Effector CD8-positive, alpha-beta T cell (primary cell): ENCODE measurements around the gene TMEM203.

Experiments used
- DNase-seq: peaks from one replicate; lab custom pipeline; 2025; lab: John Stamatoyannopoulos, UW

The TMEM203 gene

DNA sequence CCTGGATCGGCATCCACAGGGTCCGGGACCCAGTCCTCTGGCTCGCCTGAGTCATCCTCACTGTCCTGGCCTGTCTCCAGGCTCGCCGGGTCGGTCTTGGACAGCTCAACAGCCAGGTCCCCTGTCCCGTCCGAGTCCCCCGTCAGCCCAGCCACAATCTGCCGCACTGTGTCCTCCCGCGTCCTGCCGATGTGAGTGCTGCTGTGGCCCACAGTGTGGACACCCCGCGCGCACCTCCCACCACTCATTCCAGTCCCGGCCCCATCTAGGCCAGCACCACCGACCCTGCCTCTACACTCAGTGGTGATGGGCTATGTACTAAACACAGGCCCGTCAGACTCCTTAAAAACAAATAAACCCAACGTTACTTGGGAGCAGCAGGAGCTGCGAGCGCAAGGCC is 23.8 kb downstream of the TMEM203 start:
- no peak for DNase-seq

DNA sequence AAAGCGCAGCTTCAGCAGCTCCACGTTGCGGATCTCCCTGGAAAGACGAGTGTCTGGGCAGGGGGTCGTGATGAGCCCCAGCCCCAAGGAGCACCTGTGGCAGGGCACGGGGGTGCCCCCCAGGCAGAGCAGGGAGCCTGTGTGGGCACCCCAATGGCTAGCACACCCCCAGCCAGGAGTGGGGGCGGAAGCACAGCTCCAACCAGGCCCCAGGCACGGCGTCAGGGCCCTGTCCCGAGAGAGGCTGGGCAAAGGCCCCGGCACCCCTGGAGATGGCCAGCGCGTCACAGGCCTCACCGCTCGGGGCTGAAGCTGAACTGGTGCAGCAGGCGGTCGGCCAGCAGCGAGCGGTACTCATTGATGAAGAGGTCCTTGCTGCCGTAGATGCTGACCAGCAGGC is 25.0 kb downstream of the TMEM203 start:
- DNase-seq = no peak

DNA sequence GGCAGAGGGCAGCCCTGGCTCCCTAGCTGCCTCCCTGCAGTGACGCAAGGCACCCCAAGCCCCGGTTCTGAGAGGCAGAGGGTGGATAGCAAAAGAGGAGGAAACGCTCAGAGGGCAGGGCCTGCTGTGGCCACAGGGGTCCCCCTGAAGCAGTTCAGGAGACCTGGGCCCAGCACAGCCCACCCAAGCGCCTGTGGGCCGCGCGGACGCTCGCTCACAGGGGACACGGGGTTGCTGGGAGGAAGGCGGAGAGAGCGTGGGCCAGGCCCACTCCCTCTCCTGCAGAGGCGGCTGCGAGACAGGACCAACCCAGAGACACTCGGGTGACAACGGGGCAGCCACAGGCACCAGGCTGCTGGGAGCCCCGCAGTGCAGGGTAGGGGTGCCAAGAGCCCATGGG is 25.7 kb downstream of the TMEM203 start:
- DNase-seq = no peak

DNA sequence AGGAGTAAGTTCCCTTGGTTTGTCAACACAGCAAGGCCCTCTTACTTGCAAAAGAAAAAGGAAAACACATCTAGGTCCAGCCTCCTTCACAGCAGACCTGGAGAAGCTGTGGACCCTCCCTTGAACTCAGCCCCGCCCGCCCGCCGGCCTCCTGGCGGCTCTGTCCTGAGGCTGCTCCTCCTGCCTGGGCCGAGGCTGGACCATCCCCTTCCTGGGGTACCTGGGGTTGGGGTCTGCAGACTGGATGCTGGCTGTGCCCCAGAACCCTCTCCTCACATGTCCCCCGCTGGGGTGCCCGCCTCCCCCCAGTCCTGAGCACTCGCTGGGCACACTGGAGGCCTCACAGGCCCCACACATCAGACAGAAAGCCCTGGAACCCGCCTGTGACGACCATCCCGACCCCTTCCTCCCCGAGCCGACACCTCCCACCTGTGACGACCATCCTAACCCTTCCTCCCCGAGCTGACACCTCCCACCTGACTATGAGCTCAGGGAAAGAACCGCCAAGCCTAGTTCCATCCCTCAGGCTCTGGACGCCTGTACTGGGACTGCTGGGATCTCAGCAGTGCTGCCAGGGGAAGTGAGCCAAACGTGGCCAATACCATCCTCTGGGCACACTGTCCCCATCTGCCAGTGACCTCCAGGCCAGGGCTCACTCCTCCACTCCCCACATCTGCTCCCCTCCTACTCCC is 26.4 kb downstream of the TMEM203 start:
- DNase-seq = no peak

DNA sequence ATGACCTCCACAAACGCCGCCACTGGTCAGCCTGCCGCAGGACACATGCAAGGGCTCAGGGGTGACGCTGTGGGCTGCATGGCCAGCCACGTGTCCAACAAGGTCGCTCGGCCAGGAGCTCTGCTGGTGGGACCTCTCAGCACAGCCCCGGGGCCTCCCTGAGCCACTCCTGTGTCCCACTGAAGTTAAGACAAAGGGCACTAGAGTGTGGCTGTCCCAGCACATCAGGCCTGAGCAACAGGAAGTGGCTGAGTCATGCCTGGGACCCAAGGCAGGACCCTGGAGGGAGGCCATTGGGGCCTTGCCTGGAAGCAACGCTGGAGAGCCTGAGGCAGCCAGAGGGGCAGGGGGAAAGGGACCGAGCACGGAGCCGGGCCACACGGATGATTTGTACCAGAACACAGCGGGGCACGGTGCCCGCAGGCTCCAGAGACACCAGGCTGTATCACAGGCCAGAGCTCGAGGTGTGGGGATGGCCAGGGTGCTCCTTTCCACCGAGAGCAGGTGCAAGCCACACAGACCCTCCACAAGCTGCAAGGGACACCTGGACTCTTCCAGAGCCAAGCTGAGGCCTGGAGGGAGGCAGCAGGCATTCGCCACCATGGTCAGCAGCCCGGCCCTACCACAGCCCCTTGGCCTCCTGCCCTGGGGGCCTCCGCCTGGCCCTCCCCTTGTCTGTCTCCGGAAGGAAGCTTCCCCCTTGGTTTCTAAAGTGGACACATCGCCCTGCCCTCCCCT is 27.1 kb downstream of the TMEM203 start:
- no peak for DNase-seq

DNA sequence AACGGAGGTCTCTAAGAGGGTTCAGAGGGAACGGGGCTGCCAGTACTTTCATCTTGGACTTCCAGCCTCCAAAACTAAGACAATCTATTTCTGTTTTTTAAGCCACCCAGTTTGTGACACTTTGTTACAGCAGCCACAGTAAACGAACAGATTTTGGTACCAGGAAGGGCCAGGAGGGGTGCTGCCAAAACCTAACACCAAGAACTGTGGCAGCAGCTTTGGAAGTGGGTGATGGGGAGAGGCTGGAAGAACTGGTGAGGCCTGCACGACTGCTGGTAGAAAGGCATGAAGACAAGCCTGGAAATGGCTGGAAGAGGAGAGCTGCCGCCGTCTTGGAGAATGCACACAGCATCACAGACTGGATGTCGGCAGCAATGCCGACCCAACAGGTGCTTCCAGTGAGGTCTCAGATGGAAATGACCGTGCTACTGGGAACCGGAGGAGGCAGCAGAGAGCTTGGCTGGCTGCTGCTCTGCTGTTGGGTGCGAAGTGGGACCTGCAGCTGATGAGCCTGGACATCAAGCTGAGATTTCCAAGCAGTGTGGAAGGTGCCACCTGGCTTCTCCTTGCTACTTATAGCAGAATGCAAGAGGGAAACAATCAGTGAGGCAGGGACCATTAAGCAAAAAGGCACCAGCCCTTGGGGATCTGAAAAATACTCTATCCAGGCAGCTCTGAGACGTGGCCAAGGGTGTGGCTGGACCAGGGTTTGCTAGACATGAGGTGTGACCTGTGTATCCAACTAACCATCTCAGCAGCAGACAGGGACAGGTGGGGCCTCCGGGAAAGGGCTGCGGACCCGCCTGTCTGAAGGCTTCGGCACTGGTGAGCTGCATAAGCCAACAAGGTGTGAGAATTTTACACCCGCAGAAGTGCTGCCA is 28.9 kb downstream of the TMEM203 start:
- no peak for DNase-seq

DNA sequence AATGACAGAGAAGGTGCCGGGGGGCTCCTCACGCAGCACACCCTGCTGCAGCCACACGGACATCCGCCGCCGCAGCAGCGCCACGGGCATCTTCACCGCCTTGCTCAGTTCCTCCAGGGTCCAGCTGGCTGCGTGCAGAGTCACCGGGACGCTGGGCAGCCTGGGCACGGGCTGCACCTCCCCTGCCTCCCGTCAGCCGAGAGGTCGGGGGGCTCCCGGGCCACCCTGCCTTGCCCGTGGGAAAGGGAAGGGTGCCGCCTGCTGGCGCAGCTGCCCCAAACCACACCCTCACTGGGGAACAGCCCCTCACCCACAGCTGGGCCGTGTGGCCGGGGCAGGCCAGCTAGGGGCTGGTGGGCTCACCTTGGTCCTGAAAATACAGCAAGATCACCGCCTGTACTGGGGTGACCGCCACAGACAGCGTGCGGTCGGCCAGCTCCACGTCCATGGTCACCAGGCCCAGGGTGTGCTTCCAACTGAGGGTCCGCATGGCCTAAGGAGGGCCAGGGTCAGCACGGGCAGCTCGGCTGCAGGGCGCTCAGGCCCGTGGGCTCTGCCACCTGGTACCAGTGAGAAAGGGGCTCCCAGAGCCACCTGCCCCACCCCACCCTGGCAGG is 30.0 kb downstream of the TMEM203 start:
- no peak for DNase-seq

DNA sequence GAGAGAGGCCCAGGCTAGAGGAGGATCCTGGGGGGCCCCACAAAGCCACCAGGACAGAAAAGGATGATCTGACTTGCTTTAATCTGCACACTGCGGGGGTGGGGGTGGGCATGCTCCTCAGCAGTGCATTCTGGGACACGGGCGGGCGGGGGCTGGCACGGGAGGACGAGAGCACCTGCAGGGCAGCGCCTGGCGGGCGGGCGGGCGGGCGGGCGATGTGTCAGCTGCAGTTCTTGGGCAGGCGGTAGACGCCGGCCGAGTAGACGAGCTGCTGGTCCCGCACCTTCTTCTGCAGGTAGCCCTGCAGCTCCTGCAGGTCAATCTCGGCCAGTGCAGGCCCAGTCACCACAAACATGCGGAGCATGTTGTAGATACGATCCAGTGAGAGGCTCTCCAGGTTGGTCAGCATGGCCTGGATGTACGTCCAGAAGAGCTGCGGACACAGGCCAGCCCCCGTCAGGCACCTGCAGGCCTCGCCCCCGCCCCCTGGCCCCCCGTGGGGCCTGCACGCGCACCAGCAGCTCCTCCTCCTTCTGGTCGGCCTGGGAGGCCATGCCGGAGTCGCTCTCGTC is 30.6 kb downstream of the TMEM203 start:
- DNase-seq = no peak

DNA sequence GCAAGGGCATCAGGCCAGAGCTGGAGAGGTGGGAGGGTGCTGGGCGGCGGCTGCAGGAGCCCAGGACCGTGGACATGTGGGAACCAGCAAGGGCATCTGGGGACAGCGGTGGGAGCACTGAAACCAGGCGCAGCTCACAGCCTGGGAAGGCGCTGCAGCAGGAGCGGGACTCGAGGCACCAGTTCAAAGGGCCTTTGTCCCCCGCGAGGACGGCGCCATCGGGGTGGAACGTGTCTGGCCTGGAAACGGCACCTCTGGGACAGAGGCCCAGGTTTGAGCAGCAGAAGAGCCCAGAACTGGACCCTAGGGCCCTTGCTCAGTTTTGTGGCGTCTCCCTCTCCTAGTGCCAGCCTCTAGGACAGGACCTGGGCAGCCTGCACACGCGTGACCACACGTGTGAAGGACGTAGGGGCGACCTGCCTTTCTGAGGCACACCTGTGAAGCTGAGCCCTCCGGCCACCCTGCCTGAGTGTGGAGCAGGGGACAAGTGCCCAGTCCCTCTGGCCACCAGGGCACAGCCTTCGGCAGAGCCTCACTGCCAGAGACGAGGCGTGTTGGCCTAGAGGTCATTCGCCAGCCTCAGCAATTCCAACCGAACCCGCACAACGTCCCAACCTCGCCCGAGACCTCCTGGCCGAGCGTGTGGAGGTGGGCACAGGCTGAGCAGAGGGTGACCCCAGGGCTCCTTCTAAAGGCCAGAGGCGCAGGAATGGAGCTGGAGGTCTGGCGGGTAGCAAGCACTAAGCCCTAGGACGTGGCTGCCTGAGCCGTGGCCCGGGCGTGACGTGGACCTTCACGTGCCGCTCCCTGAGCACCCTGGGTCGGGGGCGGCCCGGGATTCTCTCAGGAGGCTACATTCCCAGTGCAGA is 31.4 kb downstream of the TMEM203 start:
- DNase-seq = no peak

DNA sequence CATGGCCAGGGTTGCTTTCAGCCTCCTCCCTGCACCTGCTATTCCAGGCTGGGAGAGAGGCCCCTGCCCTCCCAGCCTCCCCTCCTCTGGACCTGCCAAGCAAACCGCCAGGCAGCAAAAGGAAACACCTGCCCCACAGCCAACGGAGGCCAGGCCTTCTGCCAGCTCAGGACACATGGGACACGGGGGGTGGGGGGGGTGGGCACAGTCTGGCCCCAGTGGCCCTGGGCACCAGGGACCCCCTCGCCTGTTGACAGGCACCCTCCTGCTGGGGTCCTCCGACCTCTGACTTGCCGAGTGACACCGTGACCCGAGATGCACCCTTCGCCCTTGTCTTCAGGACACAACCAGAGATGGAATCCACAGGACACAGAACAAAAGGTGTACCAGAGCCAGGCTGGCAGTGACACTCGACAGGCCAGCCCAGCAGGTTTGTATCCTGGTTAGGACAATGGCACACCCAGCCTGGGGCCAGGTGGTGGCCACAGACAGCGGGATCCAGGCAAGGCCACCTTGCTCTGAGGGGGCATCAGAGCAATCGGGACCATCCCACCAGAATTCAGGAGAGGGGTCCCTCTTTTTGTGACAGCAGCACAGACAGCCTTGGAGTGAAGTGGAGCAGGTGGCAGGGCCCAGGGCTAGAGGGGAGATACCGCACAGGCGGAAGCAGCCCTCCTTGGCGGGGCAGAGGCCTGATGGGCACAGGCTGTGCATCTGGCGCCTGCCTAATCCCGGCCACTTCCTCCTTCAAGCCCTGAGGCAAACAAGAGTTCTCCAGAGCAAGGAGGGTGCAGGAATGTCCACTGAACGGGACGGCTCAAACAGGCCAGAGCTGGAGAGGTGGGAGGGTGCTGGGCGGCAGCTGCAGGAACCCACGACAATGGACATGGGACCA is 32.3 kb downstream of the TMEM203 start:
- DNase-seq = no peak

DNA sequence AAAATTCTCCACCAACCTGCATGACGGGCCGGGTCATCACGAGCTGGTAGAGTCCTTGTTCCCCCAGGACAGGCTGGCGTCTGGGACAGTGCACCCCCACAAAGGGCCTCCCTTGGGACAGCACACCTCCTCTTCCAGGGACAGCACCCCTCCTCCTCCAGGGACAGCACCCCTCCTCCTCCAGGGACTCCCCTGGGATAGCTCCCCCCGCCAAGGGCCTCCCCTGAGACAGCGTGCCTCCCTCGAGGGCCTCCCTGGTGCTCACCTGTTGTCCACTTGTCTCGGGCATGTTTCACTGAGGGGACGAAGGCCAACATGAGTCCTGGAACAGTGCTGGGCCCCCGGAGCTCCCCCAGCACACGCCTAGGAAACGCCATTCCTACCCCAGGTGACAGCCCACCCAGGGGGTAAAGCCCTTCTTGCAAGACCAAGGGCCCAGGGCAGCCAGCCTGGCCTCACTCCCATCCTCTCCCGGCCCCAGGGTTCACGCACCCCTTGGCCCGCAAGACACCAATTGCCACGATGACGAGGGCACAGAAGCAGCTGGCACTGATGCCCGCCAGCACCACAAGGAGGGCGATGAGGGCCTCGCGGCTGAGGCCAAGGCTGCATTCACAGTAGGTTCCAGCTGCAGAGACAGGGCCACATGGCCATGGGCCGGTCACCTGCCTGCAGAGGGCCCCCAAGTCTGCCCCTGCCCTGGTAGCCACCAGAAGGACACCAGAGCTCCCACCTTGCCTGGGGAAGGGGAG is 34.1 kb downstream of the TMEM203 start:
- DNase-seq = no peak

DNA sequence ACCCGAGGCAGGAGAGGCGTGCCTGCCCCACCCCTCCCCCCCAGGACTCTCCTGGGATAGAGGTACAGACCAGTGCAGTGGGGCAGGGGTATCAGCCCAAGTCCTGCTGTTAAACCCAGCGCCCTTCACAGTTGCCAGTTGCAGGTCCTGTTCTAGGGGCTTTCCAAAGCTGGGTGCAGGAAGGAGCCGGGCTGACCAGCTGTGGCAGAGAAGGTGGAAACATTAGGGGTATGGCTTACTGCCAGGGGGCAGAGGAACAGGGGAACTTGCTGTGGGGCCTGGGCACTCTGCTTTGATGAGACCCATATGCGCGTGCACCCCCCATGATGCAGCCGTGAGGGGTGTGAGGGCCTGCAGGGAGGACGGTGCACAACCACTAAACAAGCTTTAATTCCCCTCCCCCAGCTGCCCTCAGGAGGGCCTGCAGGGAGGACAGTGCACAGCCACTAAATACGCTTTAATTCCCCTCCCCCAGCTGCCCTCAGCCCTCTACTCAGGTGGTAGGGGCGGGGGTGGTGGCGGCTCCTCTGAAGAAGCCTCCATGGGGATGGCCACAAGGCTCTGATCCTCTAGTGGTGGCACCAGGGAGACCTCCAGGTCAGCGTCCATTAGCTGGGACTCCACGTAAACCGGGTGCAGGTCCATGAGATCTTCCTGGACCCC is 34.8 kb downstream of the TMEM203 start:
- DNase-seq = no peak

DNA sequence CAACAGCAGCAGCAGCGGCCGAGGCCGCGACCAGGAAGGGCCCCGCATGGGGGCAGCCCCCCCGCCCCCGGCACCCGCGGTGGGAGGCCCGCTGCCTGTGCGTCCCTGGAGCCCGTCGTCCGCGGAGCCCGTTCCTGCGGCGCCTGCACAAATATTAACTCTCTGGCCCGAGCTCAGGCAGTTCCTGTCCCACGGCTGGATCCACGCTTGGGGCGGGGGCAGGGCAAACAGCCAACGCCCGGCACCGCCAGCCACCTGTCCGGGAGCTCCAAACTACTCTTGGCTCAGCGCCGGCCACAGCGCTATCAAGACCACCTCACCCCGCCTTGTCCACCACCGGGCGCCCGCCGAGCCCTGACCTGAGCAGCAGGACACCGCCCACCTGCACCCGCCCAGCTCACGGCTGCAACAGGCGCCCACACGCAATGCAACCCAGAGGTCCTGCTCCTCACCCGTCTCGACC is 35.5 kb downstream of the TMEM203 start, which contains the start of gene LRRC26:
TSS of gene LRRC26 (minus strand) at position 156 of the 463 bp plus-strand sequence. CDS start at position 48, 108 bp downstream.
- DNase-seq = no peak

DNA sequence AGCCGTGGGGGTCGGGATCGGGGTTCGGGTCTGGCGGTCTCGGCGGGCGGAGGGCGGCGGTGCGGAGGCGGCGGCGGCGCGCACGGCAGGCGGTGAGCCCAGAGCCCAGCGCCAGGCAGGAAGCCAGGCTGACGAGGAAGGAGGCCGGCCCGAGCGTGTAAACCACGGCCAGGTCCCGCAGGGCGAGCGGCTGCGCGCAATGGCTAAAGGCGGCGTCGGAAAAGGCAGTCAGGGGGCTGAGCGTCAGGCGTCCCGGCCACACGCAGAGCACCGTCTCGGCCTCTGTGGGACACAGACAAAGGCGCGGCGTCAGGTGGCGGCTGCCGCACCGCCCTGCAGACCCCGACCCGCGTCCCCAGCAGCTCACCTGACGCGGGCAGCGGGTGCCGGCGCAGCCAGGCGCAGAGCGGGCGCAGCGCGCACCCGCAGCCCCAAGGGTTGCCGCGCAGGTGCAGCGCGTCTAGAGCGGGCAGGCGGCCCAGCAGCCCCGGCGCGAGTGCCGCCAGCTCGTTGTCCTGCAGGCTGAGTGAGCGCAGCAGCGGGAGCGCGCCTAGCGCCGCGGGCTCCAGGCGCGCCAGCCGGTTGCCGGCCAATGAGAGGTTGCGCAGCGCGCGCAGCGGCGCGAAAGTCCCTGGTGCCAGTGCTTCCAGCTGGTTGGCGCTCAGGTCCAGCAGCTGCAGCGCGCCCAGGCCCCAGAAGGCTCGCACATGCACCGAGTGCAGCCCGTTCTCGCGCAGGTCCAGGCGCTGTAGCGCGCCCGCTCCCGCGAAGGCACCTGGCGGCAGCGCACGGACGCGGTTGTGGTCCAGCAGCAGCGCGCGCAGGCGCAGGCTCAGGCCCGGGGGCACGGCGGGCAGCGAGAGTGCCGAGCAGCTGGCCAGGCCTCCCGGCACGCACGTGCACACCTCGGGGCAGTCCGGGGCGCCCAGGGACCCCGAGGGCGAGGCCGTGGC is 36.3 kb downstream of the TMEM203 start:
- DNase-seq = no peak

DNA sequence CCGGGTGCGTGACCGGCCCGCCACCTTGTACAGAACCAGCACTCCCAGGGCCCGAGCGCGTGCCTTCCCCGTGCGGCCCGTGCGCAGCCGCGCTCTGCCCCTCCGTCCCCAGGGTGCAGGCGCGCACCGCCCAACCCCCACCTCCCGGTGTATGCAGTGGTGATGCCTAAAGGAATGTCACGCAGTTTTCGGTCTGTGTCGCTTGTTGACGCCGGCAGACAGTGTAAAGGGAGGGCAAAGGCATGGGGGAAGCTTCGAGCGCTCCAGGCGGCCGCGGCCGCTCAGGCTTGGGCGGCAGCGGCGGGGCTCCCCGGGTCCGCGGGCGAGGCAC is 36.9 kb downstream of the TMEM203 start:
- no peak for DNase-seq

DNA sequence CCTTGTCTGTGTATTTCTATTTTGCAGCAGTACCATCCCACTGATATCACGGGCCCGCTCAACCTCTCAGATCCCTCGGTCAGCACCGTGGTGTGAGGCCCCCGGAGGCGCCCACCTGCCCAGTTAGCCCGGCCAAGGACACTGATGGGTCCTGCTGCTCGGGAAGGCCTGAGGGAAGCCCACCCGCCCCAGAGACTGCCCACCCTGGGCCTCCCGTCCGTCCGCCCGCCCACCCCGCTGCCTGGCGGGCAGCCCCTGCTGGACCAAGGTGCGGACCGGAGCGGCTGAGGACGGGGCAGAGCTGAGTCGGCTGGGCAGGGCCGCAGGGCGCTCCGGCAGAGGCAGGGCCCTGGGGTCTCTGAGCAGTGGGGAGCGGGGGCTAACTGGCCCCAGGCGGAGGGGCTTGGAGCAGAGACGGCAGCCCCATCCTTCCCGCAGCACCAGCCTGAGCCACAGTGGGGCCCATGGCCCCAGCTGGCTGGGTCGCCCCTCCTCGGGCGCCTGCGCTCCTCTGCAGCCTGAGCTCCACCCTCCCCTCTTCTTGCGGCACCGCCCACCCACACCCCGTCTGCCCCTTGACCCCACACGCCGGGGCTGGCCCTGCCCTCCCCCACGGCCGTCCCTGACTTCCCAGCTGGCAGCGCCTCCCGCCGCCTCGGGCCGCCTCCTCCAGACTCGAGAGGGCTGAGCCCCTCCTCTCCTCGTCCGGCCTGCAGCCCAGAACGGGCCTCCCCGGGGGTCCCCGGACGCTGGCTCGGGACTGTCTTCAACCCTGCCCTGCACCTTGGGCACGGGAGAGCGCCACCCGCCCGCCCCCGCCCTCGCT is 37.5 kb downstream of the TMEM203 start:
- DNase-seq = no peak
